CD4-positive, alpha-beta T cell treated with Interleukin-15 for 1 hour (primary cell): ENCODE measurements around the gene TCFL5.
"Not testable (repeated sequence)": the region's sequence is repeated elsewhere in the genome, so short reads cannot be mapped to it uniquely, and the experiment has no call there.

Source experiments
- DNase-seq: peaks from one replicate; pipeline ENCODE4 v3.0.0-alpha.2; 2020

TCFL5 gene

GRCh38 chr20:62879275-62880146 lies 17.9 kb upstream of the TCFL5 start:
- no peak for DNase-seq

- DNase-seq: no peak
These were observed 16.8 kb upstream of the TCFL5 start for GRCh38 chr20:62878244-62879038.

GRCh38 chr20:62876902-62877816 lies 15.5 kb upstream of the TCFL5 start:
- DNase-seq: no peak

- no peak for DNase-seq
These were observed 14.9 kb upstream of the TCFL5 start for GRCh38 chr20:62876501-62876901.

- no peak for DNase-seq
These were observed 14.1 kb upstream of the TCFL5 start for GRCh38 chr20:62875419-62876361.

GRCh38 chr20:62874964-62875344 lies 13.3 kb upstream of the TCFL5 start:
- no peak for DNase-seq

GRCh38 chr20:62873681-62874031 lies 12.0 kb upstream of the TCFL5 start:
- peak; percentile 39 for DNase-seq

GRCh38 chr20:62873280-62873679 lies 11.7 kb upstream of the TCFL5 start:
- no peak for DNase-seq

GRCh38 chr20:62872862-62873261 lies 11.2 kb upstream of the TCFL5 start:
- DNase-seq: no peak

- no peak for DNase-seq
These were observed 10.7 kb upstream of the TCFL5 start for GRCh38 chr20:62872184-62872847.

- no peak for DNase-seq
These were observed 2.6 kb upstream of the TCFL5 start for GRCh38 chr20:62864207-62864606.

- peak; percentile 48 for DNase-seq
These were observed 514 bp downstream of the TCFL5 start for GRCh38 chr20:62860924-62861691.

- no peak for DNase-seq
These were observed 1.2 kb downstream of the TCFL5 start for GRCh38 chr20:62860391-62860923.

GRCh38 chr20:62859721-62860120 lies 1.9 kb downstream of the TCFL5 start:
- no peak for DNase-seq

GRCh38 chr20:62858058-62858830 lies 3.4 kb downstream of the TCFL5 start:
- peak; percentile 43 for DNase-seq

- DNase-seq: no peak
These were observed 4.5 kb downstream of the TCFL5 start for GRCh38 chr20:62856931-62857619.

GRCh38 chr20:62855120-62855519 lies 6.5 kb downstream of the TCFL5 start:
- DNase-seq: no peak

GRCh38 chr20:62854121-62854520 lies 7.5 kb downstream of the TCFL5 start:
- no peak for DNase-seq

- DNase-seq: not testable (repeated sequence)
These were observed 8.3 kb downstream of the TCFL5 start for GRCh38 chr20:62853304-62853703.
